Ovary (tissue), 9 donors: Measurements from ENCODE around the gene RPIA. TPM values are rescaled to one million over a fixed set of nuclear protein-coding genes. Genes with fewer than 3 reads are reported as not detected.

ENCODE experiments used
- DNase-seq, 5 donors: peaks; one replicate each; pipeline ENCODE4 v3.0.0-alpha.2; 2019 to 2020
- H3K27ac ChIP-seq, 2 donors: fragments of 200-600 bp; one replicate each; pipeline versions ENCODE4 v1.5.1 to v1.8.0; 2019 to 2022
- H3K27me3 ChIP-seq: fragments of 200-600 bp; one replicate; pipeline ENCODE4 v1.8.0; 2022
- H3K36me3 ChIP-seq: fragments of 200-600 bp; sonication (generic); one replicate; pipeline ENCODE4 v1.5.1; 2019
- H3K4me1 ChIP-seq: one replicate; pipeline ENCODE4 v1.8.1; 2013; ENCODE audit warnings: mild to moderate bottlenecking, moderate library complexity; ENCODE audit not compliant: insufficient read depth
- H3K4me3 ChIP-seq: fragments of 200-600 bp; sonication (generic); one replicate; pipeline ENCODE4 v1.5.1; 2017
- H3K9me3 ChIP-seq, 2 donors: fragments of 200-600 bp in 1 of 2; sonication (generic) in 1 of 2; one replicate each; pipeline versions ENCODE4 v1.5.1 to v1.8.1; 2013 to 2019; ENCODE audit warnings: mild to moderate bottlenecking in 1 of 2, moderate library complexity in 1 of 2
- EP300 ChIP-seq: sonication (generic); formaldehyde crosslinking; IDR thresholded peaks from one replicate; pipeline ENCODE4 v1.6.1; 2017; ENCODE audit warnings: antibody characterized with exemption
- POLR2A ChIP-seq: fragments of 450-650 bp; IDR thresholded peaks from one replicate; pipeline ENCODE4 v1.6.1; 2017; ENCODE audit warnings: antibody characterized with exemption, mild to moderate bottlenecking, moderate library complexity
- WGBS, 3 donors: extraction: QIAGEN DNeasy Blood & Tissue Kit in 1 of 3; methylation state at CpG; one replicate each; pipeline versions ENCODE4 v1.1.5 to v1.1.7; 2013 to 2017; 5-methylcytosine and 5-hydroxymethylcytosine counted together
- intact Hi-C, 4 donors: fragments of 100-400 bp; cut with DNase I; formaldehyde crosslinking; loops; one replicate each; pipeline versions ENCODE4 v1.11.0 to v1.15.1; 2022 to 2023
- polyA plus RNA-seq, 2 donors: library from polyadenylated mRNA; stranded (reverse); fragments of 200-250 nt in 1 of 2; fragments of 350-450 nt in 1 of 2; fragmentation: Illumina TruSeq in 1 of 2; extraction: RNeasy Lipid Tissue Mini Kit (QIAGEN cat#74804) in 1 of 2; gene quantifications; one replicate each; pipeline ENCODE4 v1.2.3, GENCODE V29; 2013 to 2014
- total RNA-seq, 7 donors: library from RNA; depleted of rRNA in 2 of 7; stranded (reverse); fragments of >200 nt in 2 of 7; fragmentation: NEBNext Ultra II Directional in 3 of 7; extraction: Animal tissue kit (Norgen Biotek cat#: 25700) in 3 of 7; gene quantifications; one replicate each; pipeline versions ENCODE4 v1.1.0 to v1.2.4, GENCODE V29; 2016 to 2023
- TF ChIP-seq, protein P1 (sequence below), 3 donors: fragments of 450-650 bp in 2 of 3; fragments of 200-600 bp in 1 of 3; IDR thresholded peaks; one replicate each; pipeline versions ENCODE4 v1.5.1 to v1.8.0; 2016 to 2022; ENCODE audit warnings: antibody characterized with exemption in 3 of 3, mild to moderate bottlenecking in 1 of 3
- donor health status: DM: no; HTN: no; CAD: no; lungs with moderate emphysema.
- donor health status: DM: no; HTN: no; CAD: no.
- donor health status: Bipolar disorder and iron deficiency.
- donor health status: DM: yes; HTN: yes; CAD: no.
- donor health status: DM: no; HTN: no; CAD: no.
- donor health status: DM: yes; HTN: yes; CAD: no.

Gene RPIA
- total and polyA plus RNA-seq, 9 donors, result 10.4 to 19.3 (median 15.4) TPM

DNA sequence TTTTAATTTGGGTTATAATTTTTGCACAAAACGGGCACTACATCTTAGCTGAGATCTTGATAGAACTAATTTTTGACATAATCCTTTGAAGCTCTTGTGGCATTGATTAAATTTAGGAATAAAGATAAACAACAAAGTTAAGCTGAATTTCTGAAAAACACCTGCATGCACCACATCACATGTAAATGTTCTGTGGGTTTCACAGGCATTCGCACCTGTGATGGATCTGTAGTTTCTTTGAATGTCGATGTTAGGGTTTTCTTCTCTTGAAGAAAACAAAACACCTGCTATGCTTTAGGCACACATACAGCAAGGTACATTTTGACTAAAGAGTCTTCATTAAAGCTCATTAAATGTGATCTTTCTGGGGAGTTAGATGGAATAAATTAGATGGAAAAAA, 60.3 kb downstream of the RPIA start:
- Histone ChIP-seq H3K4me3 (no peak overlapping the region), H3K27me3 (no peaks in the 10 kb centered on the region), H3K9me3 (peaks cover 0 to 5% of the 10 kb centered on the region in 2 donors), H3K36me3 (no peaks in the 10 kb centered on the region), H3K27ac (no peak overlapping the region), H3K4me1 (no peaks in the 10 kb centered on the region)
- intact Hi-C loops, result no loop called here
- DNase-seq, result no peak
- TF ChIP-seq EP300, result no peak
- TF ChIP-seq, protein P1, sequence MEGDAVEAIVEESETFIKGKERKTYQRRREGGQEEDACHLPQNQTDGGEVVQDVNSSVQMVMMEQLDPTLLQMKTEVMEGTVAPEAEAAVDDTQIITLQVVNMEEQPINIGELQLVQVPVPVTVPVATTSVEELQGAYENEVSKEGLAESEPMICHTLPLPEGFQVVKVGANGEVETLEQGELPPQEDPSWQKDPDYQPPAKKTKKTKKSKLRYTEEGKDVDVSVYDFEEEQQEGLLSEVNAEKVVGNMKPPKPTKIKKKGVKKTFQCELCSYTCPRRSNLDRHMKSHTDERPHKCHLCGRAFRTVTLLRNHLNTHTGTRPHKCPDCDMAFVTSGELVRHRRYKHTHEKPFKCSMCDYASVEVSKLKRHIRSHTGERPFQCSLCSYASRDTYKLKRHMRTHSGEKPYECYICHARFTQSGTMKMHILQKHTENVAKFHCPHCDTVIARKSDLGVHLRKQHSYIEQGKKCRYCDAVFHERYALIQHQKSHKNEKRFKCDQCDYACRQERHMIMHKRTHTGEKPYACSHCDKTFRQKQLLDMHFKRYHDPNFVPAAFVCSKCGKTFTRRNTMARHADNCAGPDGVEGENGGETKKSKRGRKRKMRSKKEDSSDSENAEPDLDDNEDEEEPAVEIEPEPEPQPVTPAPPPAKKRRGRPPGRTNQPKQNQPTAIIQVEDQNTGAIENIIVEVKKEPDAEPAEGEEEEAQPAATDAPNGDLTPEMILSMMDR (IDR thresholded peaks at IDR 0.05), result no peak
- TF ChIP-seq POLR2A, result no peak
- WGBS, 3 donors, result 93 to 97% (median 96%) methylated on average over 3 of the region's 3 CpGs

DNA sequence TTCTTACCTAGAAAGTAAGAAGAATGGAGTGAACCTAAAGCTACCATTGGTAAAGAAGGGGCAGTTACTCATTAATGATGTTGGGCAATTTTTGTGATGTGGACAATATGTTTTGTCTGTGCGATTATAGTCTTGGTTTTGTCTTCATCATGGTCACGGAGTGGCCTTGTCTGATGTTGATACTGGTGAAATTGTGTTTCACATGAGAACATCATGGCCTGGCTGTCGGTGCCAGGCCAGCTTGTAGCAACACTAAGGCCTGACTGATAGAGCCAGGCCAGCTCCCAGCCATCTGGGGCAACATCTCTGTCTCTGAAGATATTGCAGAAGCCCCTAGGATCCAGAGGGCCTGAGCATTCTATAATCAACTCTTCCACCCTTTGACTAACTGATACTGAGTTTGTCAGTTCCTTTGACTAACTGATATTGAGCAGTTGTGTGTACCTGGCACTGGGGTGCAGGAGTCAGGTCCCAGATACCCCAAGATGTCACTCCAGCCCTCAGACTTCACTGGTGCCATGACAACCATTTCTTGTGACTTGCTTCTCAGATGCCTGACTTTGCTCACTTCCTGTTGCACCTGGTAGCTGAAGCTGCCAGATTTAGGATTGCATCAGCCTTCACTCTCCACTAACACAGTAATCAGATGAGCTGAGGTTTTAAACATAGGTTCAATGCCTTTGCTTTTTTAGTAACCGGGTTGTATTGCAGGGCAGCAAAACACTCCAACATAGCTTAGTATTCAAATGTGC, 62.5 kb downstream of the RPIA start:
- Histone ChIP-seq H3K27me3 (no peaks in the 10 kb centered on the region), H3K9me3 (no peaks in the 10 kb centered on the region), H3K27ac (no peak overlapping the region), H3K4me1 (no peaks in the 10 kb centered on the region), H3K4me3 (no peak overlapping the region), H3K36me3 (no peaks in the 10 kb centered on the region)
- WGBS, 3 donors, result 88 to 94% (median 89%) methylated on average over 4 of the region's 4 CpGs
- no peak for DNase-seq
- intact Hi-C loops, result no loop called here
- TF ChIP-seq POLR2A (no peak), EP300 (no peak)
- TF ChIP-seq, protein P1 (IDR thresholded peaks at IDR 0.05), result no peak

DNA sequence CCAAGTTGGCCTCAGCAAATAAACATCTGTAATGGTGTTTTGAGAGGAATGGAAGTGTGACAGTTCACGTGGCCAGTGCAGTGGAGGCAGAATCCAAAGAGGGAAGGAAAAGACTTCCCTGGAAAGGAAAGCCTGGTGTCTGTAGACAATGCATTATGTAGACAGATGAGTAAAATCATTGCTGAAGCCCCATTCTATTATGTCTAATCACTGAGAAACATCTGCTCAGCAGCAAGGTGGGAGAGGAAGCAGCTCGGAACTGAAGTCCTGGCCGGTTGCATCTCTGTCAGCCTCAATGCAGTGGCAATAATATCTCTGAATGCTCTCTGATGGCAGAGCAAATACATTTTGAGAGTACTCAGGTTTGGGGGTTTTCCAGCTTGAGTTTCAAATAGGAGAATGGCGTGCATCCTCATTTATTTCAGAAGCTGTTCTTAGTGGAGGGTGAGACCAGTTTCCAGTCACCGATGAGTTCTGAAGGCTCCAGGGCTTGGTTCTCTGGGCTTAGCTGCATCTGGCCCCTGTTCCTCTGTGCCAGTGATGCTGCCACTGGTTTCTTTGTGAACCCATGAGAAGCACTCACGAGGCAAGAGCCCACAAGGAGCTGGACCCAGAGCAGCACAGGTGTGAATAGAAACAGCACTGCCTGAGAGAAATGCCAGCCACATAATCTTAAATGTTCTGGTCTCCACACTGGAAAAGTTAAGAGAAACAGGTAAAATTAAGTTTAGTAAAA, 63.3 kb downstream of the RPIA start:
- intact Hi-C loops, result no loop called here
- TF ChIP-seq, protein P1 (IDR thresholded peaks at IDR 0.05), result no peak
- TF ChIP-seq EP300 (no peak), POLR2A (no peak)
- 75 to 81% (median 78%) methylated on average over 6 of the region's 6 CpGs for WGBS, 3 donors
- H3K9me3 ChIP-seq, result no peaks in the 10 kb centered on the region
- DNase-seq, result no peak
- no peaks in the 10 kb centered on the region for H3K4me1 ChIP-seq
- H3K27ac ChIP-seq, result no peak overlapping the region
- H3K4me3 ChIP-seq, result no peak overlapping the region
- no peaks in the 10 kb centered on the region for H3K27me3 ChIP-seq
- no peaks in the 10 kb centered on the region for H3K36me3 ChIP-seq

DNA sequence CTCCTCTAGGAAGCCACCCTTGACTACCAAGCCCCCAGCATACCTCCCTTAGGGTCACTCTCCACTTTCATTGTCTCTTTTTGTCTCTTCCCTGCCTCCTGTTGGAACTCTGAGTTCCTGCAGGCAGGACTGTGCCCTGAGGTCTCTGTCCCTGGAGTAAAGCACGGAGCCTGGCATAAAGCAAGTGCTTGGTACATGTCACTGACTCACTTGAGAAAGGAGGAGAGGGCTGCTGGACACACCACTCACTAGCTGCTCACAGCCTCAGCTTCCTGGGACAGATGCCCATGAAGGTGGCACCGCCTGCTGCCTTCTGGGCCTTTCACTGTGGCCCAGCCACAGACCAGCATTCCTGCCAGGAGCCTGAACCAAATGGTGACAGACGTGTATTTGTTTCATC, 64.4 kb downstream of the RPIA start:
- H3K4me1 ChIP-seq, result no peaks in the 10 kb centered on the region
- H3K36me3 ChIP-seq, result no peaks in the 10 kb centered on the region
- no peak overlapping the region for H3K27ac ChIP-seq
- WGBS, 3 donors, result 92 to 96% (median 94%) methylated on average over 3 of the region's 3 CpGs
- DNase-seq, result no peak
- H3K4me3 ChIP-seq, result no peak overlapping the region
- H3K27me3 ChIP-seq, result no peaks in the 10 kb centered on the region
- no peaks in the 10 kb centered on the region for H3K9me3 ChIP-seq
- TF ChIP-seq POLR2A, result no peak
- no peak for TF ChIP-seq EP300
- TF ChIP-seq, protein P1 (IDR thresholded peaks at IDR 0.05), result no peak
- intact Hi-C loops, result no loop called here
